Muscle of arm (tissue), 12 donors: ENCODE data around the gene SPATA31E1. TPM values are rescaled to one million over a fixed set of nuclear protein-coding genes. Genes with fewer than 3 reads are reported as not detected.
"Not testable (repeated sequence)": the region's sequence is repeated elsewhere in the genome, so short reads cannot be mapped to it uniquely, and the experiment has no call there.

Experiments used
- DNase-seq: peaks from one replicate; pipeline ENCODE4 v3.0.0-alpha.2; 2013
- polyA plus RNA-seq, 12 donors: library from polyadenylated mRNA; unstranded; fragments of 120-200 nt; gene quantifications; one replicate each; pipeline ENCODE4 v1.2.1, GENCODE V29; 2013; ENCODE audit not compliant: insufficient read length in 12 of 12

Gene SPATA31E1
- polyA plus RNA-seq, 12 donors: 0.06 TPM; not detected in 11

GRCh38 chr9:87921561-87921960 lies 38.9 kb downstream of the SPATA31E1 start:
- DNase-seq: not testable (repeated sequence)

GRCh38 chr9:87923012-87923411 lies 40.3 kb downstream of the SPATA31E1 start:
- DNase-seq: not testable (repeated sequence)

- not testable (repeated sequence) for DNase-seq
These were observed 42.2 kb downstream of the SPATA31E1 start for GRCh38 chr9:87924851-87925250.

- not testable (repeated sequence) for DNase-seq
These were observed 46.5 kb downstream of the SPATA31E1 start for GRCh38 chr9:87929152-87929551.

- DNase-seq: not testable (repeated sequence)
These were observed 51.8 kb downstream of the SPATA31E1 start for GRCh38 chr9:87934444-87934843.

- DNase-seq: not testable (repeated sequence)
These were observed 54.7 kb downstream of the SPATA31E1 start for GRCh38 chr9:87937352-87937751.

GRCh38 chr9:87937918-87938317 lies 55.2 kb downstream of the SPATA31E1 start:
- not testable (repeated sequence) for DNase-seq

GRCh38 chr9:87938336-87938735 lies 55.7 kb downstream of the SPATA31E1 start:
- not testable (repeated sequence) for DNase-seq

Other genes with a start within 250 kb of the SPATA31E1 start
- gene CTSL, start 156.8 kb upstream of the SPATA31E1 start, polyA plus RNA-seq: 10 to 100 TPM in 11 of 12 donors, not detected in 1; 35.6 to 76.1 (median 47.0) TPM
- under 1 TPM in 5 of 12 donors, not detected in 7; 0.07 to 0.70 (median 0.26) TPM for gene SPATA31C1, start 35.1 kb downstream of the SPATA31E1 start, polyA plus RNA-seq
- gene CDK20, start 91.7 kb downstream of the SPATA31E1 start, polyA plus RNA-seq: 1 to 10 TPM in 11 of 12 donors, not detected in 1; 5.0 to 9.2 (median 6.6) TPM